H1 (cell line): ENCODE data around the gene PPP1R13B. TPM values are rescaled to one million over a fixed set of nuclear protein-coding genes. Genes with fewer than 3 reads are reported as not detected.

ENCODE experiments used
- CTCF ChIA-PET: fragments of 300-600 bp; sonication (Branson Sonifier 250); formaldehyde crosslinking; loops from one replicate; lab custom pipeline; 2021; ENCODE audit not compliant: partially characterized antibody; lab: Charles Lee
- POLR2A ChIA-PET: fragments of 300-600 bp; sonication (Branson Sonifier 250); formaldehyde crosslinking; loops from one replicate; lab custom pipeline; 2021; ENCODE audit warnings: inconsistent platforms; ENCODE audit not compliant: partially characterized antibody; lab: Charles Lee
- DNase-seq, 2 experiments: peaks; one replicate each; pipeline versions ENCODE4 v3.0.0 to v3.0.0-alpha.2; 2010 to 2022; ENCODE audit warnings: low spot score in 2 of 2, low read depth in 1 of 2, mixed read lengths in 1 of 2
- FAIRE-seq: peaks from 2 replicates; lab custom pipeline; 2011; peaks lifted over from hg19 to GRCh38; lab: Jason Lieb, UNC
- H2AFZ ChIP-seq: 2 replicates; pipeline ENCODE4 v1.8.1; 2012; ENCODE audit warnings: low read length, inconsistent platforms
- H2AK5ac ChIP-seq: 2 replicates; pipeline ENCODE4 v1.6.1; 2013; ENCODE audit warnings: low read depth, low read length
- H2BK120ac ChIP-seq: replicated peaks from 2 replicates; pipeline ENCODE3; 2013; ENCODE audit warnings: low read depth, low read length, inconsistent platforms
- H2BK12ac ChIP-seq: 2 replicates; pipeline ENCODE4 v1.6.1; 2013; ENCODE audit warnings: low read depth, low read length
- H2BK15ac ChIP-seq: 2 replicates; pipeline ENCODE4 v1.6.1; 2013; ENCODE audit warnings: low read length
- H2BK20ac ChIP-seq: 2 replicates; pipeline ENCODE4 v1.6.1; 2013; ENCODE audit warnings: low read length
- H2BK5ac ChIP-seq: 2 replicates; pipeline ENCODE4 v1.6.1; 2013; ENCODE audit warnings: low read depth, low read length
- H3K14ac ChIP-seq: 2 replicates; pipeline ENCODE4 v1.6.1; 2013; ENCODE audit warnings: inconsistent platforms; ENCODE audit not compliant: insufficient read length
- H3K18ac ChIP-seq: 2 replicates; pipeline ENCODE4 v1.6.1; 2013; ENCODE audit warnings: low read length; ENCODE audit errors: extremely low read depth
- H3K23ac ChIP-seq: 2 replicates; pipeline ENCODE4 v1.6.1; 2013; ENCODE audit warnings: inconsistent platforms; ENCODE audit not compliant: insufficient read length
- H3K23me2 ChIP-seq: 2 replicates; pipeline ENCODE4 v1.6.1; 2013; ENCODE audit warnings: low read depth, low read length
- H3K27ac ChIP-seq: 2 replicates; pipeline ENCODE4 v1.6.1; 2011; ENCODE audit warnings: low read depth, low read length, inconsistent platforms
- H3K27me3 ChIP-seq, 4 experiments: replicated peaks in 1 of 4; 1 replicate in 1 of 4; 2 replicates in 3 of 4; pipeline versions ENCODE4 v1.6.1 to v1.8.1; 2011 to 2013; ENCODE audit warnings: low read length in 3 of 4, mild to moderate bottlenecking in 3 of 4, inconsistent platforms in 2 of 4, mixed read lengths in 2 of 4, moderate library complexity in 1 of 4; ENCODE audit not compliant: control insufficient read depth in 3 of 4, insufficient read depth in 3 of 4; ENCODE audit errors: extremely low read depth in 1 of 4
- H3K36me3 ChIP-seq, 4 experiments: 2 replicates each; pipeline versions ENCODE4 v1.6.1 to v1.8.1; 2011 to 2013; ENCODE audit warnings: mild to moderate bottlenecking in 4 of 4, low read length in 3 of 4, moderate library complexity in 2 of 4, control low read depth in 1 of 4, inconsistent platforms in 1 of 4; ENCODE audit not compliant: insufficient read depth in 4 of 4, control insufficient read depth in 2 of 4
- H3K4ac ChIP-seq: replicated peaks from 2 replicates; pipeline ENCODE3; 2013; ENCODE audit warnings: low read length, low read depth, mixed read lengths, inconsistent platforms; ENCODE audit not compliant: insufficient read length
- H3K4me1 ChIP-seq, 4 experiments: replicated peaks in 1 of 4; 1 replicate in 1 of 4; 2 replicates in 3 of 4; pipeline versions ENCODE4 v1.6.1 to v1.8.1; 2011 to 2013; ENCODE audit warnings: low read length in 3 of 4, inconsistent platforms in 2 of 4, mixed read lengths in 1 of 4; ENCODE audit not compliant: insufficient read depth in 4 of 4, control insufficient read depth in 3 of 4
- H3K4me2 ChIP-seq, 2 experiments: 2 replicates each; pipeline versions ENCODE4 v1.6.1 to v1.8.1; 2011 to 2013; ENCODE audit warnings: low read depth in 2 of 2, low read length in 2 of 2, control low read depth in 1 of 2, inconsistent platforms in 1 of 2, mild to moderate bottlenecking in 1 of 2; ENCODE audit not compliant: insufficient read depth in 1 of 2
- H3K4me3 ChIP-seq, 4 experiments: fragments of 200-600, 300-600 bp in 1 of 4; sonication (generic), shearing (Covaris generic), sonication (Bioruptor Twin) in 1 of 4; 2 replicates each; pipeline versions ENCODE4 v1.5.1 to v1.8.1; 2011 to 2016; ENCODE audit warnings: low read length in 4 of 4, low read depth in 3 of 4, control low read depth in 2 of 4, inconsistent platforms in 2 of 4, mild to moderate bottlenecking in 2 of 4, mixed read lengths in 1 of 4, moderate library complexity in 1 of 4; ENCODE audit not compliant: insufficient read depth in 2 of 4; ENCODE audit errors: extremely low read depth in 1 of 4
- H3K56ac ChIP-seq: replicated peaks from 2 replicates; pipeline ENCODE3; 2013; ENCODE audit warnings: low read depth, mild to moderate bottlenecking, mixed read lengths, low read length, inconsistent platforms; ENCODE audit not compliant: insufficient read length
- H3K79me1 ChIP-seq: 2 replicates; pipeline ENCODE4 v1.6.1; 2013; ENCODE audit warnings: low read depth, low read length, control low read depth
- H3K79me2 ChIP-seq, 2 experiments: 2 replicates each; pipeline versions ENCODE4 v1.6.1 to v1.8.1; 2012 to 2013; ENCODE audit warnings: low read length in 2 of 2, mild to moderate bottlenecking in 2 of 2, inconsistent platforms in 1 of 2; ENCODE audit not compliant: insufficient read depth in 2 of 2, control insufficient read depth in 1 of 2
- H3K9ac ChIP-seq, 4 experiments: replicated peaks in 1 of 4; 1 replicate in 1 of 4; 2 replicates in 3 of 4; pipeline versions ENCODE4 v1.6.1 to v1.8.1; 2011 to 2013; ENCODE audit warnings: low read depth in 3 of 4, low read length in 3 of 4, control low read depth in 2 of 4, mild to moderate bottlenecking in 2 of 4, moderate library complexity in 2 of 4, inconsistent platforms in 1 of 4; ENCODE audit errors: extremely low read depth in 1 of 4
- H3K9me3 ChIP-seq, 2 experiments: 2 replicates each; pipeline versions ENCODE4 v1.6.1 to v1.8.1; 2012 to 2013; ENCODE audit warnings: mild to moderate bottlenecking in 2 of 2, moderate library complexity in 2 of 2, control low read depth in 1 of 2, inconsistent platforms in 1 of 2, low read depth in 1 of 2, low read length in 1 of 2, mixed read lengths in 1 of 2; ENCODE audit not compliant: insufficient read depth in 2 of 2
- H4K20me1 ChIP-seq, 2 experiments: replicated peaks in 1 of 2; 2 replicates each; pipeline versions ENCODE3 to v1.8.1; 2011 to 2013; ENCODE audit warnings: inconsistent platforms in 2 of 2, low read length in 2 of 2, mild to moderate bottlenecking in 1 of 2; ENCODE audit not compliant: insufficient read depth in 2 of 2, control insufficient read depth in 1 of 2
- H4K5ac ChIP-seq: 2 replicates; pipeline ENCODE4 v1.6.1; 2013; ENCODE audit warnings: low read length, low read depth, mixed read lengths, inconsistent platforms; ENCODE audit not compliant: insufficient read length
- H4K8ac ChIP-seq: 2 replicates; pipeline ENCODE4 v1.8.0; 2013; ENCODE audit warnings: mild to moderate bottlenecking, moderate library complexity, low read length, inconsistent platforms; ENCODE audit not compliant: insufficient read depth; ENCODE audit errors: extremely low read depth
- H4K91ac ChIP-seq: replicated peaks from 2 replicates; pipeline ENCODE3; 2013; ENCODE audit warnings: low read length, mixed read lengths, inconsistent platforms; ENCODE audit not compliant: insufficient read length
- CEBPB ChIP-seq: IDR thresholded peaks from 2 replicates; pipeline ENCODE4 v1.6.1; 2012; ENCODE audit warnings: low read depth, low read length
- CHD1 ChIP-seq: IDR thresholded peaks from 2 replicates; pipeline ENCODE4 v1.6.1; 2012; ENCODE audit warnings: low read depth, low read length, improper control_type of control experiment
- EGR1 ChIP-seq: IDR thresholded peaks from 2 replicates; pipeline ENCODE4 v1.6.1; 2011; ENCODE audit warnings: low read depth, low read length, borderline replicate concordance
- EP300 ChIP-seq, 2 experiments: IDR thresholded peaks; 1 replicate in 1 of 2; 2 replicates in 1 of 2; pipeline ENCODE4 v1.6.1; 2011 to 2012; ENCODE audit warnings: low read depth in 2 of 2, low read length in 2 of 2, mild to moderate bottlenecking in 2 of 2, borderline replicate concordance in 1 of 2, inconsistent platforms in 1 of 2, moderate library complexity in 1 of 2
- EZH2 ChIP-seq: fragments of 200-600 bp; sonication (generic); IDR thresholded peaks from 2 replicates; pipeline ENCODE4 v1.7.1; 2012; ENCODE audit warnings: low read depth, mild to moderate bottlenecking, moderate library complexity, low read length, inconsistent platforms; ENCODE audit not compliant: severe bottlenecking
- GABPA ChIP-seq: IDR thresholded peaks from 2 replicates; pipeline ENCODE4 v1.6.1; 2011; ENCODE audit warnings: mild to moderate bottlenecking, low read length, moderate library complexity, borderline replicate concordance; ENCODE audit not compliant: insufficient read depth
- MAFK ChIP-seq: IDR thresholded peaks from 2 replicates; pipeline ENCODE4 v1.6.1; 2012; ENCODE audit warnings: low read depth, mild to moderate bottlenecking, improper control_type of control experiment, low read length
- NRF1 ChIP-seq: IDR thresholded peaks from 2 replicates; pipeline ENCODE4 v1.6.1; 2011; ENCODE audit warnings: mild to moderate bottlenecking, low read depth, low read length, improper control_type of control experiment
- PHF8 ChIP-seq: fragments of 200-600 bp; sonication (generic); conservative IDR thresholded peaks from 2 replicates; pipeline ENCODE4 v1.7.1; 2012; ENCODE audit warnings: low read depth, mild to moderate bottlenecking, inconsistent platforms, low read length, moderate library complexity
- SIX5 ChIP-seq: IDR thresholded peaks from 2 replicates; pipeline ENCODE4 v1.6.1; 2011; ENCODE audit warnings: mild to moderate bottlenecking, low read depth, low read length
- SRF ChIP-seq: IDR thresholded peaks from 2 replicates; pipeline ENCODE4 v1.6.1; 2011; ENCODE audit warnings: mild to moderate bottlenecking, low read depth, low read length, moderate library complexity
- TAF7 ChIP-seq: optimal IDR thresholded peaks from 2 replicates; pipeline ENCODE3; 2011; ENCODE audit warnings: low read depth, mild to moderate bottlenecking, inconsistent platforms, low read length, moderate library complexity, borderline replicate concordance
- YY1 ChIP-seq: IDR thresholded peaks from 2 replicates; pipeline ENCODE4 v1.6.1; 2011; ENCODE audit warnings: low read depth, mild to moderate bottlenecking, low read length
- ZNF274 ChIP-seq: IDR thresholded peaks from 2 replicates; pipeline ENCODE4 v1.7.0; 2012; ENCODE audit warnings: low read length, borderline replicate concordance; ENCODE audit errors: extremely low read depth
- WGBS, 2 experiments: shearing (Covaris generic) in 1 of 2; methylation state at CpG; one replicate each; pipeline versions ENCODE4 v1.1.6 to v1.1.7; 2013 to 2015; ENCODE audit warnings: low lambda C conversion rate in 2 of 2, mixed read lengths in 2 of 2, inconsistent platforms in 1 of 2, low coverage in 1 of 2, missing lambda C conversion rate in 1 of 2; ENCODE audit not compliant: insufficient replicate concordance in 2 of 2, insufficient coverage in 1 of 2, insufficient read length in 1 of 2; ENCODE audit errors: extremely low coverage in 1 of 2, missing lambda C conversion rate in 1 of 2; 5-methylcytosine and 5-hydroxymethylcytosine counted together
- polyA plus RNA-seq, 7 experiments: library from polyadenylated mRNA; depleted of rRNA in 3 of 7; stranded (reverse) in 5 of 7; unstranded in 2 of 7; fragments of >200 nt in 5 of 7; fragments of 200-250 nt in 2 of 7; gene quantifications; 1 replicate in 5 of 7; 2 replicates in 1 of 7; 4 replicates in 1 of 7; pipeline versions ENCODE4 v1.2.1 to v1.2.3, GENCODE V29; 2011 to 2013; ENCODE audit warnings: missing spikeins in 2 of 7, mixed read lengths in 2 of 7
- total RNA-seq: library from RNA; stranded (reverse); fragmentation: NEBNext Ultra II Directional; extraction: Animal tissue kit (Norgen Biotek cat#: 25700); gene quantifications from 2 replicates; pipeline ENCODE4 v1.2.1, GENCODE V29; 2021
- TF ChIP-seq, protein P1 (sequence below): IDR thresholded peaks from 2 replicates; pipeline ENCODE4 v1.6.1; 2012; ENCODE audit warnings: inconsistent platforms

Gene PPP1R13B
- total and polyA plus RNA-seq, 2 of the 8 experiments (the other 6 are each of a cell fraction or from before 2014, with no cell fraction given), result 2.6 to 8.9 TPM

DNA sequence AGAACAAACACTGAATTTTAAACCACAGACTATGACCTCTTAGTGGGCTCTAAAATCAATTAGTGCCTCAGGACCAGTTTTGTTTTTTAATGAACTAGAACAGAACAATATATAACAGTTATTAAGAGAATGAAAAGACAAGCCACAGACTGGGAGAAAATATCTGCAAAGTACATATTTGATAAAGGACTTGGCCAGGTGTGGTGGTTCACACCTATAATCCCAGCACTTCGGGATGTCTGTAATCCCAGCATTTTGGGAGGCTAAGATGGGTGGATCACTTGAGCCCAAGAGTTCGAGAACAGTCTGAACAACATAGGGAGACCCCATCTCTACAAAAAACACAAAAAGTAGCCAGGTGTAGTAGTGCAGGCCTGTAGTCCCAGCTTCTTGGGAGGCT, 36.2 kb downstream of the PPP1R13B start:
- Histone ChIP-seq H3K9ac (no peak overlapping the region), H4K20me1 (no peaks in the 10 kb centered on the region), H3K27me3 (no peaks in the 10 kb centered on the region), H3K36me3 (no peaks in the 10 kb centered on the region), H4K8ac (no peak overlapping the region), H3K9me3 (no peaks in the 10 kb centered on the region), H3K4ac (no peak overlapping the region), H4K5ac (no peak overlapping the region), H3K79me2 (no peaks in the 10 kb centered on the region), H4K91ac (no peak overlapping the region), H2BK120ac (no peak overlapping the region), H2BK20ac (no peak overlapping the region), H3K14ac (no peak overlapping the region), H3K4me1 (no peaks in the 10 kb centered on the region), H3K27ac (no peak overlapping the region), H3K79me1 (no peaks in the 10 kb centered on the region), H3K56ac (no peak overlapping the region), H3K4me2 (no peak overlapping the region), H2AFZ (no peak overlapping the region), H2AK5ac (no peak overlapping the region), H2BK15ac (no peak overlapping the region), H3K23me2 (no peaks in the 10 kb centered on the region), H3K4me3 (no peak overlapping the region), H2BK12ac (no peak overlapping the region), H3K23ac (no peak overlapping the region), H2BK5ac (no peak overlapping the region), H3K18ac (no peak overlapping the region)
- ChIA-PET CTCF (interaction anchor here (0.6 to 9.5 kb wide), 5 partner anchors 8 to 122 kb away, joined by 3 to 180 read pairs (median 4); no protein-coding TSS in a partner anchor), POLR2A (no interaction called here)
- WGBS, 2 experiments, result 88% methylated on average over 2 of the region's 2 CpGs; no CpG with 5 or more reads in 1 of the 2 experiments
- FAIRE-seq (no peak), DNase-seq (no peak)
- TF ChIP-seq, protein P1, sequence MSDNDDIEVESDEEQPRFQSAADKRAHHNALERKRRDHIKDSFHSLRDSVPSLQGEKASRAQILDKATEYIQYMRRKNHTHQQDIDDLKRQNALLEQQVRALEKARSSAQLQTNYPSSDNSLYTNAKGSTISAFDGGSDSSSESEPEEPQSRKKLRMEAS, result no peak
- TF ChIP-seq CHD1, result no peak
- no peak for TF ChIP-seq MAFK
- no peak for TF ChIP-seq EP300 (IDR thresholded peaks at IDR 0.05; ENCODE audit: borderline replicate concordance in 1 of 2, low read depth in 2 of 2, low read length in 2 of 2)
- no peak for TF ChIP-seq PHF8
- TF ChIP-seq TAF7, result no peak
- TF ChIP-seq EZH2, result no peak
- no peak for TF ChIP-seq SIX5
- TF ChIP-seq EGR1, result no peak
- TF ChIP-seq ZNF274, result no peak
- no peak for TF ChIP-seq SRF
- TF ChIP-seq CEBPB, result no peak
- no peak for TF ChIP-seq YY1
- TF ChIP-seq NRF1, result no peak
- TF ChIP-seq GABPA, result no peak
